ENCODE results near the gene GID8. TPM values are rescaled to one million over a fixed set of nuclear protein-coding genes. Genes with fewer than 3 reads are reported as not detected.

The GID8 gene
- total and polyA plus RNA-seq, 2 donors (not counting 1 experiment from before 2014, with no cell fraction given) = 12.4 to 47.4 TPM

DNA sequence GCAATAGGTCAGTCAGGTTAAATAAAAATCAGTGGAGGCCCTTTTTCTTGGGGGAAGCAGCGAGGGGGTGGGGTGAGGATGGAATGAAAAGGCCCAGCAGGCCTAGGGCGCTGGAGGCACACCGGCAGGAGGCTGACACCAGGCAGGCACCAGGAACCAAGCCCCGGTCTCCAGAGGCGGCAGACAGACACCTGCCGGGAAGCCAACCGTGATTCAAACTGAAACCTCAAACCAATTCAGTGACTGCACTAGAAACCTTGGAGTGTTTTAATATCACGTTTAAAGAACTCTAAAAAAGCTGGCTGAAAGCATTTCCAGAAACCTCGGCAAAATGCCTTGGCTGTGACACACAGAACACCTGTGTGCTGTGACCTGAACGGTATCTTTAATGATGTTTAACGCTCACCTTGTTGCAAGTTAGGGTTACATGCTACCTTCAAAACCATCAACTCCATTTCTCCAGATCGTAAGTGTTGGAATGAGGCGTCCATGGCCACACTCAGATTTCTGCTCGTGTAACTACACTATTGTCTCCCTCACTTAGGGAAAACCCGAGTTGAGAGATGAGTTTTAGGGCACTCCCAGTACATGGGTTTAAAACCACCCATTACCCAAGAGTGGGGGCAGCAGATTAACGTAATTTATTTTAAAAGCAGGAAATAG is 38.8 kb upstream of the GID8 start:
- ChIA-PET POLR2A (no interaction called here), CTCF (interaction anchor here (0.7 to 3.3 kb wide), 12 partner anchors 8 to 113 kb away, joined by 3 to 28 read pairs (median 4); no protein-coding TSS in a partner anchor)
- Mint-ChIP-seq H3K27me3 (no peaks in the 10 kb centered on the region), H3K4me3 (peak overlapping the region; percentile 10), H3K4me1 (peaks cover 30% of the 10 kb centered on the region), H3K9me3 (ENCODE audit: insufficient read depth) (no peaks in the 10 kb centered on the region), H3K27ac (peak overlapping the region; percentile 8)
- H2AFZ ChIP-seq (ENCODE audit: insufficient read depth, low read depth, low read length, poor library complexity, severe bottlenecking) = no peak overlapping the region
- TF ChIP-seq, protein P1, sequence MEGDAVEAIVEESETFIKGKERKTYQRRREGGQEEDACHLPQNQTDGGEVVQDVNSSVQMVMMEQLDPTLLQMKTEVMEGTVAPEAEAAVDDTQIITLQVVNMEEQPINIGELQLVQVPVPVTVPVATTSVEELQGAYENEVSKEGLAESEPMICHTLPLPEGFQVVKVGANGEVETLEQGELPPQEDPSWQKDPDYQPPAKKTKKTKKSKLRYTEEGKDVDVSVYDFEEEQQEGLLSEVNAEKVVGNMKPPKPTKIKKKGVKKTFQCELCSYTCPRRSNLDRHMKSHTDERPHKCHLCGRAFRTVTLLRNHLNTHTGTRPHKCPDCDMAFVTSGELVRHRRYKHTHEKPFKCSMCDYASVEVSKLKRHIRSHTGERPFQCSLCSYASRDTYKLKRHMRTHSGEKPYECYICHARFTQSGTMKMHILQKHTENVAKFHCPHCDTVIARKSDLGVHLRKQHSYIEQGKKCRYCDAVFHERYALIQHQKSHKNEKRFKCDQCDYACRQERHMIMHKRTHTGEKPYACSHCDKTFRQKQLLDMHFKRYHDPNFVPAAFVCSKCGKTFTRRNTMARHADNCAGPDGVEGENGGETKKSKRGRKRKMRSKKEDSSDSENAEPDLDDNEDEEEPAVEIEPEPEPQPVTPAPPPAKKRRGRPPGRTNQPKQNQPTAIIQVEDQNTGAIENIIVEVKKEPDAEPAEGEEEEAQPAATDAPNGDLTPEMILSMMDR (IDR thresholded peaks at IDR 0.05) = no peak
- peak overlapping the region; percentile 54 for H3K4me2 ChIP-seq (replicated peaks; ENCODE audit: low read depth, low read length, poor library complexity, severe bottlenecking)
- H3K4me3 ChIP-seq (ENCODE audit: control extremely low read depth in 1 of 5, extremely low read depth in 1 of 5, insufficient read depth in 1 of 5, low read depth in 2 of 5, low read length in 4 of 5) = no peak overlapping the region
- peaks cover 4 to 46% of the 10 kb centered on the region in 2 experiments for H3K36me3 ChIP-seq (replicated peaks in 1 of 2; ENCODE audit: control extremely low read depth in 1 of 2, control insufficient read depth in 1 of 2, extremely low read depth in 1 of 2, insufficient read depth in 2 of 2, low read length in 1 of 2)
- intact Hi-C loops (cut with micrococcal nuclease) = no loop called here
- no peaks in the 10 kb centered on the region for H3K27me3 ChIP-seq (replicated peaks in 1 of 4; ENCODE audit: control extremely low read depth in 1 of 4, control insufficient read depth in 3 of 4, insufficient read depth in 4 of 4, low read length in 3 of 4)
- 45% methylated on average over 13 of the region's 16 CpGs for WGBS (ENCODE audit: insufficient coverage)
- H3K79me2 ChIP-seq (ENCODE audit: control insufficient read depth, insufficient read depth, low read length) = no peaks in the 10 kb centered on the region
- H4K20me1 ChIP-seq (ENCODE audit: control insufficient read depth, insufficient read depth, low read length, poor library complexity, severe bottlenecking) = peaks cover 48% of the 10 kb centered on the region
- no peaks in the 10 kb centered on the region for H3K9me3 ChIP-seq (ENCODE audit: control extremely low read depth in 1 of 3, control insufficient read depth in 2 of 3, insufficient read depth in 1 of 3, low read length in 2 of 3)
- no peak overlapping the region for H3K27ac ChIP-seq (ENCODE audit: low read length in 2 of 2)
- peaks cover 12 to 20% of the 10 kb centered on the region in 2 donors for H3K4me1 ChIP-seq (ENCODE audit: control insufficient read depth in 2 of 2, insufficient read depth in 2 of 2, low read length in 2 of 2)
- no peak for ATAC-seq (ENCODE audit: low read depth)
- no peak overlapping the region for H3K9ac ChIP-seq (ENCODE audit: low read length)
- no peak for DNase-seq

DNA sequence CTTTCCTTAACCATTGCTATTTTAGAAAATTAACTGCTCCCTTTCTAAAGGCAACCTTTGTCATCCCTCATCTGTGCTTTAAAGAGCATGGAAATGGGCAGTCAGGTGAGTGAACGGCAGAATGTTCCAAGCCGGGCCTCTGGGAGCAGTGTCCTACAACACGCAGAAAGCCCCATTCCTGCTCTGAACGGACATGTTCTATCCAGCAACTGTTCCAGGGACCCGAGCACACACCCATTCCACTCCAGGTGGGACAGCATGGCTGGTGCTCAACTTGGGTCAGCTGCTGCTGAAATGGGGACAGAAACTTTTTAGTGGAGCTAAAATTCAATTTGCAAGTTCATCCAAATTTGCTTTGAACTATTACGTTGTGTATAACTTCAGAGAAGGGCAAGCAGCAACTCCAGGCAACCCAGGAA is 38.3 kb upstream of the GID8 start:
- Histone ChIP-seq H4K20me1 (ENCODE audit: control insufficient read depth, insufficient read depth, low read length, poor library complexity, severe bottlenecking) (peaks cover 48% of the 10 kb centered on the region), H3K9ac (ENCODE audit: low read length) (no peak overlapping the region), H2AFZ (ENCODE audit: insufficient read depth, low read depth, low read length, poor library complexity, severe bottlenecking) (no peak overlapping the region), H3K4me1 (ENCODE audit: control insufficient read depth in 2 of 2, insufficient read depth in 2 of 2, low read length in 2 of 2) (peaks cover 12 to 20% of the 10 kb centered on the region in 2 donors), H3K4me2 (replicated peaks; ENCODE audit: low read depth, low read length, poor library complexity, severe bottlenecking) (peak overlapping the region; percentile 54), H3K4me3 (ENCODE audit: control extremely low read depth in 1 of 5, extremely low read depth in 1 of 5, insufficient read depth in 1 of 5, low read depth in 2 of 5, low read length in 4 of 5) (no peak overlapping the region), H3K79me2 (ENCODE audit: control insufficient read depth, insufficient read depth, low read length) (no peaks in the 10 kb centered on the region), H3K27me3 (replicated peaks in 1 of 4; ENCODE audit: control extremely low read depth in 1 of 4, control insufficient read depth in 3 of 4, insufficient read depth in 4 of 4, low read length in 3 of 4) (no peaks in the 10 kb centered on the region), H3K36me3 (replicated peaks in 1 of 2; ENCODE audit: control extremely low read depth in 1 of 2, control insufficient read depth in 1 of 2, extremely low read depth in 1 of 2, insufficient read depth in 2 of 2, low read length in 1 of 2) (peaks cover 2 to 46% of the 10 kb centered on the region in 2 experiments), H3K27ac (ENCODE audit: low read length in 2 of 2) (no peak overlapping the region), H3K9me3 (ENCODE audit: control extremely low read depth in 1 of 3, control insufficient read depth in 2 of 3, insufficient read depth in 1 of 3, low read length in 2 of 3) (no peaks in the 10 kb centered on the region)
- WGBS (ENCODE audit: insufficient coverage) = 24% methylated on average over 5 of the region's 6 CpGs
- Mint-ChIP-seq H3K27me3 (no peaks in the 10 kb centered on the region), H3K9me3 (ENCODE audit: insufficient read depth) (no peaks in the 10 kb centered on the region), H3K4me1 (peaks cover 30% of the 10 kb centered on the region), H3K27ac (peak overlapping the region; percentile 90), H3K4me3 (no peak overlapping the region)
- DNase-seq (no peak), ATAC-seq (ENCODE audit: low read depth) (no peak)
- intact Hi-C loops (cut with micrococcal nuclease) = loop anchor here (1.0 to 2.0 kb wide), 4 partner anchors 27 to 73 kb away; partner anchors contain the start of genes DIDO1 and GID8
- ChIA-PET POLR2A (no interaction called here), CTCF (interaction anchor here (0.7 to 3.3 kb wide), 10 partner anchors 8 to 112 kb away, joined by 3 to 28 read pairs (median 4); no protein-coding TSS in a partner anchor)
- TF ChIP-seq, protein P1 (IDR thresholded peaks at IDR 0.05) = no peak
- no peak for TF ChIP-seq EZH2 (IDR thresholded peaks at IDR 0.05; ENCODE audit: borderline replicate concordance, insufficient read depth, low read depth, low read length, poor library complexity, severe bottlenecking)
